GM19193 (cell line): ENCODE data around the gene AP5M1.

Experiments used
- POLR2A ChIP-seq: IDR thresholded peaks from 4 replicates; pipeline ENCODE4 v1.6.1; 2011; ENCODE audit not compliant: insufficient read depth, insufficient read length; ENCODE audit errors: extremely low read depth

AP5M1 gene

DNA sequence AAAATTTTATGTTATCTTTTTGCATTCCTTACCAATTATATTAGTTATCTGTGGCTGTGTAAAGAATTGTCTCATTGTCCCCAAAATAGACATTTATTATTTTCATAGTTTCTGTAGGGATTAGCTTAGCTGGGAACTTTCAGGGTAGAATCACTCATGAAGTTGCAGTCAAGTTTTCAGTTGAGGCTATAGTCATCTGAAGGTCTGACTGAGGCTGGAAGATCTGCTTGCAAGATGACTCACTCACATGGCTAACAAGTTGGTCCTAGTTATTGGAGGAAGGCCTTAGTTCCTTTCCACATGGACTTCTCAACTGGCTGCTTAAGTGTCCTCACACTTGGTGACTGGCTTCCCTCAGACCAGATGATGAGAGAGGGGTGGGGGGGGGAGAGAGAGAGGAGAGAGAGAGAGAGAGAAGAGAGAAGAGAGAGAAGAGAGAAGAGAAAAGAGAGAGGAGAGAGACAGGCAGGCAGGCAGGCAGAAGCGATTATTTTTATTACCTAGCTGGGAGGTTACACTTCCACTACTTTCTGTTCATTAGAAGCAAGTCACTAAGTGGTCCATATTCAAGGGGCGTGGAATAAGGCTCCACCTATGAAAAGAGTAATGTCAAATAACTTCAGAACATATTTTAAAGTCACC, 6.4 kb downstream of the AP5M1 start:
- TF ChIP-seq POLR2A, result no peak

DNA sequence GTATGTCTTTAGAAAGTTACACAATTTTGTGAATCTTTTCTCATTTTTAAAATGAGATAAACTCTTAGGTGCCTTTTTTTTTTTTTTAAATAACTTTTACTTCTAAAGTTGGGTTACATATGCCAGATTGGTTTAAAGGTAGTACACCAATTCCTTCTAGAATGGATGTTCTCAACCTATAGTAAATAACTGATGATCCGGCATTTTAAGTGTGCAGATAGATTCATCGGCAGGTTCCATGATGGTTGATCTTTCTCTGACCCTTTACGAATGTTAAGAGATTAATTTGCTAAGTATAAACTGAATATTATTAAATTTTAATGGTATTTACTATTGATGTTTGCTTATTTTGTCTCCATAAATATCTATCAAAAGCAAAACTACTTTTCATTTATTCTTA, 8.3 kb downstream of the AP5M1 start:
- no peak for TF ChIP-seq POLR2A

DNA sequence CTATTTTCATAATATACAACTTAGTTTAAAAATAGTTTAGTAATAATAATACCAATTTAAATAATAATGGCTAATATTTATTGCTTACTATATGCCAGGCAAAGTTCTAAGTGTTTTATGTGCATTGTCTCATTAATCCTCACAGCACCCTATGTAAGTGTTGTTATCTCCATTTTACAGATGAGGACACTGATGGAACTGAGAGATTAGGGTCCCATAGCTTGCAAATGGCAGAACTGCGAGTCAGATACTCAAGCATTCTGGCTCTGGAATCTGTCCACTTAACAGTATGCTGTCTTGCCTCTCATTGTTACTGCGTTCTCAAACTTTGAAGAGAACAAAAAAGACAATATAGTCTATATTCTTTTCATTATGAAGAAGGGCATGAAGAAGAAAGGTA, 19.0 kb downstream of the AP5M1 start:
- no peak for TF ChIP-seq POLR2A

DNA sequence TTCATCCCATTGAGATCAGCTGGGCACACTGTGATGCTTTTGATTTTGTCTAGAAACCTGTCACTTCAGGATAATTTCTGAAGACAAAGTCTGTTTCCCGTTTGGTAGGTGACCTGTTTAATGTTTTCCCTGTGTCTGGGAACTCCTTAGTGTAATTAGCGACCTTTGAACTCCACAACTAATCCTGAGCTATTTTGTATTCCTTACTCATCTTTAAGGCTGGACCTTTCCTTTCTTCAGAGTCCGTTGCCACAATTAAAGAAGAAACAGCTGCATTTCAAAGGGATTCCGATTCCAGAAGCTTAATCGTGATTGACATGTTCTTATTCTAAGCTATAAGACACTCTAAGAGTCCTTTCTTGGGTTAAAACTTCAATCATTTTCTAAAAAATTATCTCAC, 22.0 kb downstream of the AP5M1 start:
- TF ChIP-seq POLR2A, result no peak

DNA sequence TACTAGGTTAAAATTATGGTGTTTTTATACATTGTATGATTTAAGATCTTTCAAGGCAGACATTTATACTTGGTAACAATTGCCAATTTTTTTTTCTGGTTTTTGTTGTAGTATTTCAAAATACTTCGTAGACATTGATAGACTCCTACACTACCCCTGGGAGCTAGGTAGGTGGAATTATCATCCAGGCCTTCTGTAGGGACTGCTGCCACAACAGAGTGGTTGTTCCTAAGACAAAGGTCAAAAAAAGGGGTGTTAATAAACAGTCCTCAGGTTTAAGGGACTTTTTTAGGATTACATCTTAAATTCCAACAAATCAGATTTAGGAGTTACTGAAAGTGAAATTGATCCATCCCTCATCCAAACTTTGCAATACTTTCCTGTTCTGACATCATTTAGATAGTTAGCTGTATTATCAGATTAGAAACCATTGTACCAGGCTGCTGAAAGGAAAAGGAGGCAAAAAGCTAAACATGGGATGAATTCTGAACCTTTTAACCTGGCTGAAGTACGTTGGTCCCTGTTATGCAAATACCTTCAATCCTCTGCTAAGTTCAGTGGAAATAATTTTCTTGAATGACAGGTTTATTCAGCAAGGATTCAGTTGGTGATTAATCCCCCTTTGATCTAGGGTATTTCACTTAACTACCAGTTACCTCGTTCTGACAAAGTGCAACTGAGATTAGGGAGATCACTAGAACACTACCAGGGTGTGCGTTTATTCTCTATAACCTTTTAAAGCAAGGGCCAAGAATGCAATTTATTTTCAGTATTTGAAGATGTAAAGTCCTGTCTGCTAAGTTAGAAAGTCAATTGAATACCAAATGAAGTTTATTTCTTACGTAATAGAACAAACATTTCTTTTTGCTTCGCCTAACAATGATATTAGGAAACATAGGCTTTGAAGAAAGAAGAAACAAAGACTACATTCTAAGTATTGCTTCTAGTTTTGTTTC, 23.2 kb downstream of the AP5M1 start:
- no peak for TF ChIP-seq POLR2A

DNA sequence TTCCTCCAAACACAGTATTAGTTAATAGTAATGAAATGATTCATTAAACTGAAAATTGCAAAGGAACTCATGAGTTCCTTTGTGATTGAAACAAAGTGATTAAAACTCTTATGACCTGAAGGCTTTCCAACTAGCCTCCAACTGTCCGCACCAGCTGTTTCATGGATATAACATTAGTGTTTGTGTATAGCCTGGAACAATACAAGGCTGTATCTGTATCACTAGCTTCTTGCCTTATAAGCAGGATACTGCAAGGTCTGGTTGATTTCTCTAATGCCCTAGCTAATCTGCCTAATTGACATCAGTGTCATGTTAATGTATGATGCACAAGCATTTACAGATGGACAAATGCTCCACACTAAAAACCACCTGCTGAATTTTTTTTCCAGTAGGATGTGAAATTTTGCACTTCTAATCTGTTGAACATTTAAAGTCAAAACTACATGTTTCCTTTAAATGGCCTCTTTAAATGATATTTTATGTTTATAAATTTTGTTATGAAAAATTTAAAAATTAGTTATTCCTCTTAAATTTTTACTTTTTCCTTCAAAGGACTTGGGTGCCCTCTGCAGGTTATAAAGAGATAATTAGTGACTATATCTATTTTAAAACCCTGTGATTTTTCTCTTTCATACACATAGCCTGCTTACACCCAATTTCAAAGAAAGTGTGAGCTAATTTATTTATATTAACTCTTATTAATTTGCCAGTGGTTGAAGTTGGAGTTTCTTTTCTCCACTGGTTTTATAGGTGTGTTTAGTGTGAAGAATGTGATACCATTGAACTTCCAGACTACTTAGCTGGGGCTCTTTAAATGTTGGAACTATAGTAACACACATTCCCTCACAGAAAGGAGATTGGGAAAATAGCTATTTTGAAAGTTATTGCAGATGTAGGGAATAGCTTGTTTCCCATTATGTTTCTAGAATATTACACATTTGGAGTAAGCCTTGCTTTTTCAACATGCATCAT, 25.4 kb downstream of the AP5M1 start:
- TF ChIP-seq POLR2A, result no peak

DNA sequence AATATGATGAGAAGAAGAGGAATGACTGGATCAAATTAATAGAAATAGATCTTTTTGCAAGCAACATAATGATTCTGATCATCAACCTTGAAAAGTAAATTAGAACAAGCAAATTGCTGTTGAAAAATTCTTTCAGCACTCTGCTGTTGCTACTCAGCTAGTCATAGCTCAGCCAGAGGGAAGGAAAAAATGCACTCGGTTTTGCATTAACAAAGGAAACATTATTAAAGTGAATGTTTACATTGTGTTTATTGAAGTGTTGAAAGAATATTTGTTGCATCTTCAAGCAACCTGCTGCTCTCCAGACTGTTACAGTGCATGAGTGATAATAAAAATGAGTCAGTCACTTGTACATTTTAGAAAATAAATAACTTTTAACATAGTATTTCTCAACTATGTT, 26.5 kb downstream of the AP5M1 start:
- no peak for TF ChIP-seq POLR2A

DNA sequence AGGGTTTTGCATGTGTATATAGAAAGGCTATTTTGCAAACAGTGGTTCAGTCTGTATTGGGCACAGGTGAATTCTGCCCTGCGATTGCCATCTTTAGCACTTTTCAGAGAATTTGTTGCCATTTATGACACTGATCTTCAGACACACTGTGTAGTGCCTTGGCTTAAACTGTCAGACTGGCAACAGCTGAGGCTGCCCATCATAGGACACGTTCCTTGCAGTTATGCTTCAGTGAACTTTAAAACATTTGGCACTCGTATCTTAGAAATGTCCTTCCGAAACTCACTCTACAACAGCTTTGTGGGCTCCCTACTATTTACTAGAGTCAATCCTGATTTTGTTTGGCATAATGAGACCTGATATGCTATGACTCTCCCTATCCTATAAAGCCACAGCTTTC, 29.1 kb downstream of the AP5M1 start:
- no peak for TF ChIP-seq POLR2A

DNA sequence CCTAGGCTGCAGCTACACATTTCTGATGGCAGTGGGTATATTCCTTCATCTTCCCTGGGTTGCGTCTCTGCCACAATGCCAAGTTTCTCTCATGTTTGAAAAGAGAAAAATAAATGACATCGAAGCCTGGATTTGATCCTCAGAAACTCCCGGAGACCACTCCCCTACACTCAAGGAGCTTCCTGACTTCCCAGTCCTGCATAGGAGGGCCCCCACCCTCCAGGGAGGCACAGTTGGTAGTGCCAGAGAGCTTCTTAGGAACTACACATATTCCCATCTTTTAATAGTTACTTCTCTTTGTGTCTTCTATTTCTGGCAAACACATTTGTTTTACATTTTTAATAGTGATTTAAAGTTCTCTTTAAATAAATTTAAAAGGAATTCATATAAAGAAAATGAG, 30.7 kb downstream of the AP5M1 start:
- no peak for TF ChIP-seq POLR2A

DNA sequence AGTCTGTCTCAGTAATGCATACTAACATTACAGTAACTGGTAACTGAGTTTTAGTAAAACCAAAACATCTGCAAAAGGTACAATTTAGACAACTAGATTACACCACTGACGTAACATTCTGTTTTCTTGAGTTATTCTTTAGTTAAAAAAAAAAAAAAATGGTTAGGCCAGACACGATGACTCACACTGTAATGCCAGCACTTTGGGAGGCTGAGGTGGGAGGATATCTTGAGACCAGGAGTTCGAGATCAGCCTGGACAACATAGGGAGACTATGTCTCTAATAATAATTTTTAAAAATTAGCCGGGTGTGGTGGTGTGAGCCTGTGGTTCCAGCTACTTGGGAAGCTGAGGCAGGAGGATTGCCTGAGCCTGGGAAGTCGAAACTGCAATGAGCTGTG, 34.1 kb downstream of the AP5M1 start:
- no peak for TF ChIP-seq POLR2A

DNA sequence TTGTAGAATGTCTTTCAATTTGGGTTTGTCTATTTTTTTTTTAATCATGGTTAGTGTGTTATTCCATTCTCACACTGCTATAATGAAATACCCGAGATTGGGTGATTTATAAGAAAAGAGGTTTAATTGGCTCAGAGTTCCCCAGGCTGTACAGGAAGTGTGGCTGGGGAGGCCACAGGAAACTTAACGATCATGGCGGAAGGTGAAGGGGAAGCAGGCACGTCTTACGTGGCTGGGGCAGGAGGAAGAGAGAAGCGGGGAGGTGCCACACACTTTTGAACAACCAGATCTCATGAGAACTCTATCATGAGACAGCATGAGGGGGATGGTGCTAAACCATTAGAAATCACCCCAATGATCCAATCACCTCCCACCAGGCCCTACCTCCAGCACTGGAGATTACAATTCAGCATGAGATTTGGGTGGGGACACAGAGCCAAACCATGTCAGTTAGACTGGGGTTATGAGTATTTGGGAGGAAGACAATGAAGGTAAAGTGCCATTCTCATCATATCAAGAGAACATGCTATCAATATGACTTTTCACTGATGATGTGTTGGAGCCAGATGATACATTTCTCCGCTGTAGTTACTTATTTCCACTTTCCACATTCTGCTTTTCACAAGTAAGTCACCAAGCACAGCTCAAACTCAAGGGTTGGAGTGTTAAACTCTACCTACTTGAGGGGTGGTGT, 45.8 kb downstream of the AP5M1 start:
- TF ChIP-seq POLR2A, result no peak

DNA sequence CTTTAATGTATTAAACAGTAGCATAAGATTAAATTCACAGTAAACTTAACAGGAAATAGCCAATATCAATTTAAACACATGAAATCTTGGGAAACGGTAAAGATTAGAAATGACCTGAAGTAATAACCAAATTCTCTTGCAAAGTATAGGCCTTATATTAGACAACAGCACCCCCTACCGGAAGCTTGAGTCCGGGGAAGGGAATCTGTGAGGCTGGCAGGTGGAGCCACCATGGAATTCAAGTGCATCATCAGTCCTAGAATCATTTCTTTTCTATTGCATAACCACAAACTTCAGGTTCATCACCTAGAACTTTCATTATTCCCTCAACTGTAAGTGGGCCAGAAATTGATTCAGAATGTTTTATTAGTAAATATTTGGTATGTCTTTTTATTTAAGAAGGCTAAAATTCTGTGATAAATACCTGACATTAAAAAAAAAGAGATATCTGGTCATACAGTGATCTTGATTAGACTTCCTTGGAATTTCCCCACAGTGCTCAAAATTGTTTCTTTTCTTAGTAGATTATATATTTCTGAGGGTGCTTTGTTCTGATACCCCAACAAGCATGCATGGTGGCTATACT, 48.6 kb downstream of the AP5M1 start:
- TF ChIP-seq POLR2A, result no peak

DNA sequence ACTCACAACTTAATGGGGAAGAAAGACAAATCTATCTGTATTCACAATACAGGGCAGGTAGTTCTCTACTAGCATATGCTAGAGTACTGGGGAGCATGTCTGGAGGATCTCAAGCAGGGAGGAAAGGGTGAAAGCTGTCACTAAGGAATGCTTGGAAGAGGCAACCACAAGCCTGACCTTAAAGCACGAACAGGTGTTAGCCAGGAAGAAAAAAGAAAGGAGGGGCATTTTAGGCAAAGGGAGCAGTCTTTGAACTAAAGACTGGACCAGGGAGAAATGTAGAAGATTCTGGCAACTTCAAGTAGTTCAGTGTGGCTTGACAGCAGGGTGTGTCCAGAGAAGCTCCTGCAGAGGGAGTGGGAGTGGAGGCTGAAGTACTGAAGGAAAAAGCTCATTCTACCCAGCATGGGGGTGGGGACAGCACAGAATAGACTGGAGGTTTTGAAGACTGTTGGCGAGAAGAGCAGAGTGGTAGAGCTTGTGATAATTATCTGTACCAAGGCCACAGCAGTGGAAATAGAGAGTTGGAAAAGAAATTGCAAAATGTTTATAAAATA, 50.9 kb downstream of the AP5M1 start:
- no peak for TF ChIP-seq POLR2A

DNA sequence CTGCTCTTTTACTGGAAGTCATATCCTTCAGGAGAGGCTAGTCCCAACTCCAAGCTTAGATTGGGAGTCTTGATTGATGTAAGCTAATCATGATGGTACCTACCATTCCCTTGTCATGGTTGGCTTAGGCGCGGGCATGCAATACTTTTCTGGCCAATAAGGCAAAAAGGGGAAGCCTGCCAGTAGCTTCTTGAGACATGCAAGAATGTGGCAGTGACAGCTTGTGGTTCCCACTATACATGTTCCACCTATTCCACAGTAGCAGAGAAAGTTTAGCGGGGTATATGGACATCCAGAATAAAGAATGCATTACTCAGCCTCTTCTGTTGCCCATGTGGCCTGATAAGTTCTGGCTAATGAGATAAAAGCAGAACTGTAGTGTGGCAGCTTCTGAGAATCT, 55.0 kb downstream of the AP5M1 start:
- no peak for TF ChIP-seq POLR2A

DNA sequence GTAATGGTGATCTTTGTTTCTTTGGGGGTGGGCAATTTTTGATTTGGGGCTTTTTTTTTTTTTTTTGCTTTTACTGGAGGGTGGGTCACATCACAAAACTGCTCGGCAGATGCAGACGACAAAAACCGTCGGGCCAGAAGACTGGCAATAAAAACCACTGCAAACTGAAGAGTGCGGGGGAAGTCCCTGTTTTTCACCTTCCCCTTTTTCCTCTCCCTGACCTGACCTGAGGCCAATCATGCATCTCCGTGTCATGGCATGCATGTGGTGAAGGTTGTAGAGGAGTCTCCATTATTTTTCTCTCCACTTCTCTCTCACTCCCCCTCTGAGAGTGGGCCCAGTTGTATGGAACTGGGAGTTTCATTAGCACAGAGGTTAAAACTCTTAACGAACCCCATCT, 57.5 kb downstream of the AP5M1 start:
- TF ChIP-seq POLR2A, result no peak

DNA sequence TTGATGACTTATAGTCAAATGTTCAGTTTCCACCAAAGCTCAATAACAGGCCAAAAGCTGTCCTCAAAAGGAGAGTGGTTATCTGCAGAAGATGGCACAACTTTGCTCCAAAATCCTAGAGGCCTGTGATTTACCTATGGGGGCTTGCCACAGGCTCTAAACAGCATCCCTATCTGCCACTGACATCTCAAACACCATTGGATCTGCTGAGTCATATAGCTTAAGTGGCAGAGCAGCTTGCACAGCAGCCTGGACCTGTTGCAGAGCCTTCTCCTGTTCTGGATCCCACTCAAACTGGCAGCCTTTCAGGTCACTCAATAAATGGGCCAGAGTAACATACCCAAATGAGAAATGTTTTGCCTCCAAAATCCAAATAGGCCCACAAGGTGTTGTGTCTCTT, 61.1 kb downstream of the AP5M1 start:
- TF ChIP-seq POLR2A, result no peak
